GM18505 (cell line): Measurements from ENCODE around the gene PSMB4.
"Not testable (repeated sequence)": the region's sequence is repeated elsewhere in the genome, so short reads cannot be mapped to it uniquely, and the experiment has no call there.

ENCODE experiments used
- ATAC-seq: cut with Tn5 transposase; IDR thresholded peaks from one replicate; pipeline ENCODE4 v1.9.1; 2021; ENCODE audit not compliant: unreplicated experiment
- POLR2A ChIP-seq: IDR thresholded peaks from 4 replicates; pipeline ENCODE4 v1.6.1; 2011; ENCODE audit warnings: borderline replicate concordance; ENCODE audit not compliant: insufficient read depth, insufficient read length; ENCODE audit errors: extremely low read depth

PSMB4 gene

GRCh38 chr1:151399324-151400171 lies at the start of gene PSMB4:
Gene PSMB4, plus strand, starts transcription at chr1:151399573. Its CDS starts 15 bp downstream, at chr1:151399588.
- peak; percentile 72 for TF ChIP-seq POLR2A
- ATAC-seq: peak; percentile 86

- ATAC-seq: not testable (repeated sequence)
Measured at GRCh38 chr1:151350323-151350722, 49.0 kb upstream of the PSMB4 start.

GRCh38 chr1:151352021-151352718 lies 47.2 kb upstream of the PSMB4 start:
- no peak for TF ChIP-seq POLR2A
- ATAC-seq: no peak

DNA sequence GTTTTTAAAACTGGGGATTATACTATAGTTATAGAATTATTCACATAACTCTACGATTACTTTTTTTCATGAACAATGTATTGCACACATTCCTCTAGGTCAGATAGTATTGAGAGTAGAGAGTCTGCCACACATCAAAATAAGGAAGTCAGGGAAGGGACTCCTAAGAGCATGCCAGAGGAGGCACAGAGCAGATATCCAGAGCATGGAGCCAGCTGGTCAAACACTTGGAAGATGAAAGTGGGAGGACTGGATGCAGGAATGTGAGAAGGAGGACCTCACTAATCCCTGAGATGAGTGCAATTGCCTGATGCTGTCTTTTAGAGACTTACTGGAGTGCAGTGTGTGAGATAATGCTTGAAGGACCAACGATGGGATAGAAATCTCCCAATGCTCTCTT lies 42.7 kb upstream of the PSMB4 start:
- ATAC-seq: no peak
- TF ChIP-seq POLR2A: no peak

DNA sequence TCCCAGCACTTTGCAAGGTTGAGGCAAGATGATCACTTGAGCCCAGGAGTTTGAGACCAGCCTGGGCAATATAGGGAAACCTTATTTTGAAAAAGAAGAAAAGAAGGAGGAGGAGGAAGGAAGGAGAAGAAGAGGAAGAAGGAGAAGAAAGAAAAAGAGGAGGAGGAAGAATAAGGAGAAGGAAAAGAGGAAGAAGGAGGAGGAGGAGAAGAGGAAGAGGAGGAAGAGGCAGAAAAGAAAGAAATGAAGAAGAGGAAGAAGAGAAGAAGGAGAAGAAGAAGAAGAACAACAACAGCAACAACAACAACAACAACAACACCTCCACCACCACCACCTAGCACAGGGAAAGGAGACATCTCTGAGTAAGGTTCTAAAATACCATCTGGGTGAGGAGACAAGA lies 37.5 kb upstream of the PSMB4 start:
- TF ChIP-seq POLR2A: no peak
- no peak for ATAC-seq

DNA sequence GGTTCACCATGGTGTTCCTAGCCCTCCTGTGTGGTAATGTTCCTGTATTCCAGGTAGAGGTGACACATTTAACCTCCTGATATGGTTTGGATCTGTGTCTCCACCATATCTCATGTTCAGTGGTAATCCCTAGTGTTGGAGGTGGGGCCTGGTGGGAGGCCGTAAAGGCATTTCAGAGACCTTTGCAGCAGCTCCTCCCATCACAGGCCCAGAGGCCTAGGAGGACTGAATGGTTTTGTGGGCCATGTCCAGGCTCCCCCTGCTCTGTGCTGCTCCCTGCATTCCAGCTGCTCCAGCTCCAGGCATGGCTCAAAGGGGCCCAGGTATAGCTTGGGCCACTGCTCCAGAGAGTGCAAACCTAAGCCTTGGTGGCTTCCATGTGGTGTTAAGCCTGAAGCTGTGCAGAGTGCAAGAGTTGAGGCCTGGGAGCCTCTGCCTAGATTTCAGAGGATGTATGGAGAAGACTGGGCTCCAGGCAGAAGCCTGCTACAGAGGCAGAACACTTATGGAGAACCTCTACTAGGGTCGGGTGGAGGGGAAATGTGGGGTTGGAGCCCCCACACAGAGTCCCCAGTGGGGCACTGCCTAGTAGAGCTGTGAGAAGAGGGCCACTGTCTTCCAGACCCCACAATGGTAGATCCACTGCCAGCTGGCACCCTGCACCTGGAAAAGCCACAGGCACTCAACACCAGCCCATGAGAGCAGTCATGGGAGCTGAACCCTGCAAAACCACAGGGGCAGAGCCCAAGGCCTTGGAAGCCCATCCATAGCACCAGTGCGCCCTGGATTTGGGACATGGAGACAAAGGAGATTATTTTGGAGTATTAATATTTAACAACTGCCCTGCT lies 36.8 kb upstream of the PSMB4 start:
- TF ChIP-seq POLR2A: no peak
- no peak for ATAC-seq

DNA sequence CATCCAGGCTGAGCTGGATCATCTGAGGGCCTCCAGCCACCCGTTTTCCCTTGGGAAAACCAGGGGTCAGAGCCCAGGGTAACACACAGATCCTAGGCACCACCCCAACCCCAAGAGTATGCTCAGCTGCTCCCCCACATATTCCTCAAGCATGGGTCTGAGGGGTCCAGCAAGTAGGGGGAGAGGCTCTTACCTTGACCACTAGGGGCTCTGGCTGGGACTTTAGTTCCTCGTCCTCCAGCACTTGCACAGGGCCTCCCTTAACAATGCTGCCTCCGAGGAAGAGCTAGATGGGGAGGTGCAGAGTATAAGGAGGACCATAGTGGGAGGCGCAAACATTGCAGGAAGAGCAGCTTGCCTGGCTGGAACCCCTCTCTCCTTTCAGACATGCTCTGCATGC lies 34.4 kb upstream of the PSMB4 start:
- TF ChIP-seq POLR2A: no peak
- no peak for ATAC-seq

- TF ChIP-seq POLR2A: no peak
- ATAC-seq: no peak
Measured at GRCh38 chr1:151367658-151368392, 31.5 kb upstream of the PSMB4 start.

- no peak for ATAC-seq
- TF ChIP-seq POLR2A: no peak
Measured at GRCh38 chr1:151368393-151369301, 30.7 kb upstream of the PSMB4 start.

GRCh38 chr1:151369302-151369610 lies 30.1 kb upstream of the PSMB4 start:
- ATAC-seq: no peak
- TF ChIP-seq POLR2A: no peak

DNA sequence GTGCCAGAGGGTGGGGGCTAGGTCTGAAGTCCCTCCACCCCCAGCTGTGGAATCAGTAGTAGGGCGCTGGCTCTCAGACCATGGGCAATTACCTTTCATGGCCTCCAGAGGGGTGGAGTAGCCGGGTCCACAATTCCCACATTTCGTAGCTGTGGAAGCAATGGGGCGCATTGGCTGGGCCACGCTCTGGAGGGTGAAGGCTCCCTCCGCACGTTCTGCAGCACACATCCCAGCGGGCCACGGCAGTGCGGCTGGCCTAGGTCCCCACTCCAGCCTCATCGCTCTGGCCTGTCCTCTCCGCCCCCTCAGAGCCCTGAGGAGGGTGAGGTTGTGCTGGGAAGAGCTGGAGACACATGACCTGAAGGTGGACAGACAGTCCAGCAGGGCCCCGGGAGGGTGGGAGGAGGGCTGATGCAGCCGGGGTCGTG lies 29.7 kb upstream of the PSMB4 start:
- ATAC-seq: no peak

More for the DNA sequence above, 29.7 kb upstream of the PSMB4 start:
- no peak for TF ChIP-seq POLR2A
